Transverse colon (tissue), 4 donors: ENCODE measurements around the gene MGMT. TPM values are rescaled to one million over a fixed set of nuclear protein-coding genes. Genes with fewer than 3 reads are reported as not detected.

Experiments
- DNase-seq: peaks from one replicate; pipeline ENCODE4 v3.0.0-alpha.2; 2019
- H3K27ac ChIP-seq, 4 donors: fragments of 200-600 bp; sonication (generic); 2 replicates each; pipeline ENCODE4 v1.5.1; 2016 to 2018; ENCODE audit warnings: inconsistent platforms in 4 of 4
- H3K27me3 ChIP-seq: fragments of 200-600 bp; sonication (generic); 2 replicates; pipeline ENCODE4 v1.5.1; 2017; ENCODE audit warnings: inconsistent platforms
- H3K36me3 ChIP-seq, 4 donors: fragments of 200-600 bp; sonication (generic); 2 replicates each; pipeline ENCODE4 v1.5.1; 2017 to 2019; ENCODE audit warnings: inconsistent platforms in 4 of 4
- H3K4me1 ChIP-seq, 4 donors: fragments of 200-600 bp; sonication (generic); 2 replicates each; pipeline ENCODE4 v1.5.1; 2017 to 2020; ENCODE audit warnings: inconsistent platforms in 4 of 4
- H3K4me3 ChIP-seq, 4 donors: fragments of 200-600 bp; sonication (generic); 1 replicate in 1 of 4; 2 replicates in 3 of 4; pipeline versions ENCODE4 v1.5.1 to v1.6.1; 2017 to 2019; ENCODE audit warnings: inconsistent platforms in 4 of 4
- H3K9me3 ChIP-seq, 2 donors: fragments of 200-600 bp; sonication (generic); 2 replicates each; pipeline ENCODE4 v1.5.1; 2017 to 2019; ENCODE audit warnings: inconsistent platforms in 2 of 2
- CTCF ChIP-seq, 5 experiments: fragments of 200-600 bp in 3 of 5; fragments of 450-650 bp in 2 of 5; sonication (generic) in 3 of 5; IDR thresholded peaks; 1 replicate in 2 of 5; 2 replicates in 3 of 5; pipeline ENCODE4 v1.5.1; 2016 to 2017; ENCODE audit warnings: antibody characterized with exemption in 5 of 5, inconsistent platforms in 3 of 5, mild to moderate bottlenecking in 2 of 5, moderate library complexity in 1 of 5
- EP300 ChIP-seq: sonication (generic); formaldehyde crosslinking; IDR thresholded peaks from one replicate; pipeline ENCODE4 v1.6.1; 2017; ENCODE audit warnings: antibody characterized with exemption, low read depth
- POLR2A ChIP-seq: fragments of 450-650 bp; IDR thresholded peaks from one replicate; pipeline ENCODE4 v1.6.1; 2016; ENCODE audit warnings: antibody characterized with exemption, mild to moderate bottlenecking, moderate library complexity
- POLR2AphosphoS5 ChIP-seq, 3 donors: sonication (generic); formaldehyde crosslinking; IDR thresholded peaks; one replicate each; pipeline ENCODE4 v1.6.1; 2016; ENCODE audit warnings: antibody characterized with exemption in 3 of 3
- WGBS, 2 donors: methylation state at CpG; one replicate each; pipeline ENCODE4 v1.1.5; 2018; ENCODE audit warnings: low coverage in 1 of 2; 5-methylcytosine and 5-hydroxymethylcytosine counted together
- in situ Hi-C, 4 donors: fragments of 200-750 bp; cut with MboI; loops; one replicate each; pipeline versions ENCODE4 v1.15.0 to v1.15.1; 2017; ENCODE audit warnings: low sequenced_read_pairs in 3 of 4, low pct_ligation_motif_present in 1 of 4, low pct_unique_long_range_greater_than_20kb in 1 of 4
- intact Hi-C: fragments of 100-400 bp; cut with DNase I; formaldehyde crosslinking; loops from one replicate; pipeline ENCODE4 v1.15.1; 2023; ENCODE audit warnings: low total_unique reads
- total RNA-seq, 4 donors: library from RNA; depleted of rRNA; stranded (reverse); fragments of >200 nt; gene quantifications; one replicate each; pipeline ENCODE4 v1.1.0, GENCODE V29; 2016

The MGMT gene
- total RNA-seq, 4 donors from 2014 or later, result 6.6 to 28.9 (median 14.0) TPM

- 90 to 91% methylated on average over 13 to 25 of the region's 25 CpGs for WGBS, 2 donors
- H3K4me3 ChIP-seq, result no peak overlapping the region
- no peaks in the 10 kb centered on the region for H3K4me1 ChIP-seq
- no peaks in the 10 kb centered on the region for H3K27me3 ChIP-seq
- H3K27ac ChIP-seq, result no peak overlapping the region
- no peaks in the 10 kb centered on the region for H3K9me3 ChIP-seq
- no peaks in the 10 kb centered on the region for H3K36me3 ChIP-seq
- TF ChIP-seq POLR2A, result no peak
- DNase-seq, result no peak
- in situ Hi-C loops, result no loop called here
- intact Hi-C loops, result no loop called here
These were observed 295.2 kb downstream of the MGMT start for GRCh38 chr10:129761981-129762956.

DNA sequence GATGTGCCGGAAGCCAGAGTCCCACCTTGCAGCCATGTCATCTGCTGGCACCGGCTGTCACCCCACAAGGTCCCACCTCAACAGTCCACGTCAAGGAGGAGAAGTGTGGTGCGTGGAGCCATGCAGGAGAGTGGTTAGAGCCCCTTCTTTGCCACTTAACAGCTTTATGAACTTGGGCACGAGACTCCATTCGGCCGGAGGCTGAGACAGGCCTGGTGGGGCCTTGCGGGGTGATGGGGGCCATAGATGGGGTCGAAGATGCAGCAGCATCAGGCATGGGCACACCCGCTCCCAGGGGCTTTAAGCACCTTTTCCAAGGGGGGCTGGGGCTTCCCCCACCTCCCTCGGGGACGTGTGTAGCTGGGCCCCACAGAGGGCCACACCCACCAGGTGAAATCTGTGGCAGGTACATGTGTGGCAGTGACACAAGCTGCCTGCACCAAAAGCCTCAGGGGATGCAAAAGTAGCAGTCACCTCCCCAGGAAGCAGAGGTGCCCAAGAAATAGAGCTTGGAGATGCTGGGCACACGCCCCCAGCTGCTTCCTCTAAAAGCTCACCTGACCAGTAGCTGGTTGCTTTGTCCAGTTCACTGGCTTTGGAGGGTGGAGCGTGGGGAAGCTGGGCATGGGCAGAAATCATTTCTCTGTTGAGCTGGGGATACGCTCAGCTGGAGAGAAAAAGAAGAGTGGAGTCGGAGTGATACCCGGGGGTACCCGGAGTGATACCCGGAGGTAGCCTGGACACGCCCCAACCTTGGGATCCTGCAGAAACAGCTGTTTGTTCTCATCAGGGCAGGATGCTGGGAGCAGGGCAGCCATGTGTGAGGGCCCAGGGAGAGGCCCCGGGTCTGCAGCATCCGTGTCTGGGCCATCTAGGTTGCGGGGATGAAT lies 297.2 kb downstream of the MGMT start:
- no peak overlapping the region for H3K27ac ChIP-seq
- H3K9me3 ChIP-seq, result no peaks in the 10 kb centered on the region
- no peak overlapping the region for H3K4me3 ChIP-seq
- H3K27me3 ChIP-seq, result no peaks in the 10 kb centered on the region
- DNase-seq, result peak; percentile 4
- intact Hi-C loops, result no loop called here
- whole genome bisulfite sequencing, 2 donors, result 91% methylated on average over 22 of the region's 23 CpGs; no CpG with 5 or more reads in 1 of the 2 donors
- no peaks in the 10 kb centered on the region for H3K4me1 ChIP-seq
- H3K36me3 ChIP-seq, result no peaks in the 10 kb centered on the region
- in situ Hi-C loops, result no loop called here
- TF ChIP-seq POLR2A, result no peak
- TF ChIP-seq EP300, result no peak
- no peak for TF ChIP-seq POLR2AphosphoS5 (IDR thresholded peaks at IDR 0.05)
- no peak for TF ChIP-seq CTCF (IDR thresholded peaks at IDR 0.05)

DNA sequence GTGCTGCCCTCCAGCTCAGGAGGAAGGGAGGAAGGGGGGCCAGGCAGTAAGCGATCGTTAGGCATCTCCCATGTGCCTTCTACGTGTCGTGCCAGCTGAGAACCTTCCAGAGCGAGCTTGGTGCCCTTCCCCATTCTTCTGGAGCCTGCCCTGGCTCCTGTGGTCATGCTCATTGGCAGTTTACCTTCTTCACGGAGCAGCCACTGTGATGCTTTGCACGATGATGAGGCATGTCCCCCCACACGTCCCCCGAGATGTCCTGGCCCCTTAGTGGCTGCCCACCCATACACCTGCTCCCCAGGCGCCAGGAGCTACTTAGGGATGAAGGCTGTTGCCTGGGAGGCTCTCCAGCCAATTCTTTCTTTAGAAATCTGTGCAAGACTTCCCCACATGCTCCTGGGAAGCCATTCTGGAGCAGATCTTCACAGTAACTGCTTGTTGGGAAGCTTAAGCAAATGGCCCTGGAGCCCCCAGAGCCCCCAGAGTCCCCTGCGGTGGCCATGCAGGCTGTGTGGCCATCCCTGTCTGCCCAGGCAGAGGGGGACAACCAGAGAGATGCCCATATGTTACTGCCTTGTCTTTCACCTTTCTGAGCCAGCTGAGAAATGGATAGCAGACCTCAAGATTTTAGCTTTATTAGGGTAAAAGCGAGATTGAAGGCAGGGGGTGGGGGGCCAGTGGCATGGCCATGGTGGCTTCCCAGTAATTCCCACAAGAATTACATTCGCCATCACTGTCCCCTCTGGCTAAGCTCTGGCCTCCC lies 298.0 kb downstream of the MGMT start:
- Histone ChIP-seq H3K27ac (no peak overlapping the region), H3K36me3 (no peaks in the 10 kb centered on the region), H3K4me3 (no peak overlapping the region), H3K4me1 (no peaks in the 10 kb centered on the region), H3K27me3 (no peaks in the 10 kb centered on the region), H3K9me3 (no peaks in the 10 kb centered on the region)
- intact Hi-C loops (no loop called here), in situ Hi-C loops (no loop called here)
- DNase-seq, result peak; percentile 1
- WGBS, 2 donors, result 90 to 100% methylated on average over 1 to 11 of the region's 13 CpGs
- TF ChIP-seq POLR2A, result no peak
- TF ChIP-seq EP300, result no peak
- no peak for TF ChIP-seq CTCF (IDR thresholded peaks at IDR 0.05)
- TF ChIP-seq POLR2AphosphoS5 (IDR thresholded peaks at IDR 0.05), result no peak

DNA sequence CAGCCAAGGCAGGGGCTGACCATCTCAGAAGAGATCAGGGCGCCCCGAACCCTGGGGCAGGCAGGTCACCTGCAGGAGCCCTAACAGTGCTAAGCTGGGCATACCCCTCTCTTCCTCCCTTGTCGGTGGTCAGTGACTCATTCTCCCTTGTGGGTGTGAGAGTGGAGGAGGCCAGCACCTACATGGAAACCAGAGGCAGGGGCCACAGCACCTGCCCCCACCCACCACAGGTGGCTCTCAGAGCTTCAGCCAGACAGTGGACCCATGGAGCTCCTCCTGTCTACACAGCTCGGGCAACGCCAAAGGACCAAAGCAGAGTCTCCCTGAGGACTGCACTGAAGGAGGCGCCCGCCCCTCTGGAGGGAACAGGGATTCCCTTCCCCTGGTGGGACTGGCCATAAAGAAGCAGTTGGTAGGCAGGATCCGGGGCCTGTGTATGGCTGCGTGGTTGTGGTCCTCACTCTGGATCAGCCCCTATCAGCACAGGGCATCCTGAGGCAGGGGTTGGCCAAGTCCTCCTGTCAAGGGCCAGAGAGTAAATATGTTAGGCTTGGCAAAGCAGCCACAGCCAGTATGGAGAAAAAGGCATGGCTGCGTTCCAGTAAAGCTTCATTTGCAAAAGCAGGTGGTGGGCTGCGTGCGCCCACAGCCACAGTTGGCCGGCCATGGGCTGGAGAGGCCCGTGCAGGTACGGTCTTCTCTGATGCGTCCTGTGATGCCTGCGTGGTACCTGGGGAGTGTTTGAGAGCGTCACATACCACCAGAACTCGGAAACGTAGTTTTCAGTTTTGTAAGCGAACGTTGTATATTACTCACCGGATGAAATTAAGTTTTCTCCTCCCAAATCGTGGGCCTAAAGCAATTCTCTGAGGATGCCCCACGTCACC lies 298.9 kb downstream of the MGMT start:
- WGBS, 2 donors, result 87% methylated on average over 25 of the region's 25 CpGs; no CpG with 5 or more reads in 1 of the 2 donors
- intact Hi-C loops, result no loop called here
- peak; percentile 6 for DNase-seq

More for the DNA sequence above, 298.9 kb downstream of the MGMT start:
- Histone ChIP-seq H3K9me3 (no peaks in the 10 kb centered on the region), H3K27ac (no peak overlapping the region), H3K4me1 (no peaks in the 10 kb centered on the region), H3K27me3 (no peaks in the 10 kb centered on the region), H3K36me3 (no peaks in the 10 kb centered on the region), H3K4me3 (no peak overlapping the region)
- in situ Hi-C loops, result no loop called here
- TF ChIP-seq CTCF (IDR thresholded peaks at IDR 0.05) (no peak), POLR2AphosphoS5 (IDR thresholded peaks at IDR 0.05) (no peak), POLR2A (no peak), EP300 (no peak)
